HL-60 (cell line): ENCODE measurements around the gene FARS2.

Experiments used
- DNase-seq, 2 experiments: peaks; one replicate each; pipeline ENCODE4 v3.0.0-alpha.2; 2010 to 2020; ENCODE audit warnings: low read depth in 1 of 2, low spot score in 1 of 2
- H3K27ac ChIP-seq: fragments of 250-450 bp; sonication (Bioruptor Pico); replicated peaks from 2 replicates; pipeline ENCODE4 v1.5.1; 2020; ENCODE audit warnings: mild to moderate bottlenecking, moderate library complexity
- H3K27me3 ChIP-seq: fragments of 250-450 bp; sonication (Bioruptor Pico); 2 replicates; pipeline ENCODE4 v1.5.1; 2021; ENCODE audit warnings: mild to moderate bottlenecking, moderate library complexity; ENCODE audit not compliant: insufficient read depth, poor library complexity, severe bottlenecking
- H3K4me3 ChIP-seq: replicated peaks from 2 replicates; pipeline ENCODE4 v1.5.1; 2011; ENCODE audit warnings: mild to moderate bottlenecking, control low read depth, low read length; ENCODE audit not compliant: insufficient read depth
- CTCF ChIP-seq: IDR thresholded peaks from one replicate; pipeline ENCODE4 v1.5.1; 2011; ENCODE audit warnings: low read length, control low read depth, inconsistent platforms; ENCODE audit not compliant: insufficient read depth
- GABPA ChIP-seq: IDR thresholded peaks from 2 replicates; pipeline ENCODE4 v1.6.1; 2012; ENCODE audit warnings: low read depth
- POLR2AphosphoS5 ChIP-seq: IDR thresholded peaks from 2 replicates; pipeline ENCODE4 v1.6.1; 2012; ENCODE audit warnings: low read depth
- REST ChIP-seq: IDR thresholded peaks from 2 replicates; pipeline ENCODE4 v1.6.1; 2012; ENCODE audit warnings: low read depth; ENCODE audit not compliant: insufficient replicate concordance
- SPI1 ChIP-seq: IDR thresholded peaks from 2 replicates; pipeline ENCODE4 v1.6.1; 2012; ENCODE audit warnings: low read depth, mild to moderate bottlenecking, borderline replicate concordance

Gene FARS2

GRCh38 chr6:5250451-5250850 lies 10.9 kb upstream of the FARS2 start:
- no peak for TF ChIP-seq REST
- TF ChIP-seq GABPA = no peak
- no peak for TF ChIP-seq POLR2AphosphoS5
- TF ChIP-seq CTCF = no peak
- TF ChIP-seq SPI1 = no peak
- Histone ChIP-seq H3K4me3 (no peak overlapping the region), H3K27ac (no peak overlapping the region), H3K27me3 (no peaks in the 10 kb centered on the region)
- no peak for DNase-seq

- Histone ChIP-seq H3K27me3 (no peaks in the 10 kb centered on the region), H3K27ac (no peak overlapping the region), H3K4me3 (no peak overlapping the region)
- TF ChIP-seq SPI1 = no peak
- TF ChIP-seq REST = no peak
- TF ChIP-seq GABPA = no peak
- TF ChIP-seq CTCF = no peak
- no peak for TF ChIP-seq POLR2AphosphoS5
- DNase-seq = peak in 1 of 2 experiments; percentile 7
These were observed 10.4 kb upstream of the FARS2 start for GRCh38 chr6:5250911-5251310.

GRCh38 chr6:5256952-5257351 lies 4.4 kb upstream of the FARS2 start:
- DNase-seq = no peak
- Histone ChIP-seq H3K27me3 (no peaks in the 10 kb centered on the region), H3K4me3 (no peak overlapping the region), H3K27ac (no peak overlapping the region)
- TF ChIP-seq GABPA (no peak), SPI1 (no peak), POLR2AphosphoS5 (no peak), REST (no peak), CTCF (no peak)
